Testis (tissue), 3 donors: ENCODE data around the gene TM9SF4. TPM values are rescaled to one million over a fixed set of nuclear protein-coding genes. Genes with fewer than 3 reads are reported as not detected.

Source experiments
- DNase-seq: peaks from one replicate; pipeline ENCODE4 v3.0.0-alpha.2; 2019
- H3K27ac ChIP-seq, 2 donors: fragments of 200-600 bp; sonication (generic); one replicate each; pipeline ENCODE4 v1.5.1; 2019
- H3K27me3 ChIP-seq: fragments of 200-600 bp; sonication (generic); one replicate; pipeline ENCODE4 v1.5.1; 2019
- H3K36me3 ChIP-seq: fragments of 200-600 bp; sonication (generic); one replicate; pipeline ENCODE4 v1.5.1; 2017; ENCODE audit warnings: low read depth; ENCODE audit errors: missing control alignments
- H3K4me1 ChIP-seq: fragments of 200-600 bp; sonication (generic); one replicate; pipeline ENCODE4 v1.5.1; 2019
- H3K4me3 ChIP-seq, 2 donors: fragments of 200-600 bp; sonication (generic); one replicate each; pipeline ENCODE4 v1.5.1; 2017 to 2019
- H3K9me3 ChIP-seq: fragments of 200-600 bp; sonication (generic); one replicate; pipeline ENCODE4 v1.5.1; 2017
- POLR2A ChIP-seq: fragments of 450-650 bp; IDR thresholded peaks from one replicate; pipeline ENCODE4 v1.6.1; 2017; ENCODE audit warnings: antibody characterized with exemption, mild to moderate bottlenecking, moderate library complexity
- WGBS, 2 donors: methylation state at CpG; one replicate each; pipeline ENCODE4 v1.1.5; 2018; 5-methylcytosine and 5-hydroxymethylcytosine counted together
- intact Hi-C: fragments of 100-400 bp; cut with DNase I; formaldehyde crosslinking; loops from one replicate; pipeline ENCODE4 v1.15.1; 2023; ENCODE audit warnings: low total_unique reads
- polyA plus RNA-seq: library from polyadenylated mRNA; stranded (reverse); fragments of 350-450 nt; fragmentation: Illumina TruSeq; extraction: RNeasy Lipid Tissue Mini Kit (QIAGEN cat#74804); gene quantifications from one replicate; pipeline ENCODE4 v1.2.3, GENCODE V29; 2014; ENCODE audit warnings: low read depth, low replicate concordance; ENCODE audit not compliant: insufficient read depth
- total RNA-seq, 2 donors: library from RNA; depleted of rRNA; stranded (reverse); fragments of >200 nt; gene quantifications; one replicate each; pipeline ENCODE4 v1.2.3, GENCODE V29; 2016
- TF ChIP-seq, protein P1 (sequence below), 3 experiments: fragments of 450-650 bp in 2 of 3; fragments of 200-600 bp in 1 of 3; sonication (generic) in 1 of 3; IDR thresholded peaks; one replicate each; pipeline ENCODE4 v1.5.1; 2016 to 2019; ENCODE audit warnings: antibody characterized with exemption in 3 of 3, mild to moderate bottlenecking in 2 of 3, moderate library complexity in 1 of 3

TM9SF4 gene
- total and polyA plus RNA-seq, 3 donors from 2014 or later: 53.2 to 55.8 (median 54.3) TPM

- H3K27me3 ChIP-seq: no peaks in the 10 kb centered on the region
- intact Hi-C loops: no loop called here
- peaks cover 14% of the 10 kb centered on the region for H3K4me1 ChIP-seq
- H3K36me3 ChIP-seq: no peaks in the 10 kb centered on the region
- no peak overlapping the region for H3K27ac ChIP-seq
- TF ChIP-seq, protein P1, sequence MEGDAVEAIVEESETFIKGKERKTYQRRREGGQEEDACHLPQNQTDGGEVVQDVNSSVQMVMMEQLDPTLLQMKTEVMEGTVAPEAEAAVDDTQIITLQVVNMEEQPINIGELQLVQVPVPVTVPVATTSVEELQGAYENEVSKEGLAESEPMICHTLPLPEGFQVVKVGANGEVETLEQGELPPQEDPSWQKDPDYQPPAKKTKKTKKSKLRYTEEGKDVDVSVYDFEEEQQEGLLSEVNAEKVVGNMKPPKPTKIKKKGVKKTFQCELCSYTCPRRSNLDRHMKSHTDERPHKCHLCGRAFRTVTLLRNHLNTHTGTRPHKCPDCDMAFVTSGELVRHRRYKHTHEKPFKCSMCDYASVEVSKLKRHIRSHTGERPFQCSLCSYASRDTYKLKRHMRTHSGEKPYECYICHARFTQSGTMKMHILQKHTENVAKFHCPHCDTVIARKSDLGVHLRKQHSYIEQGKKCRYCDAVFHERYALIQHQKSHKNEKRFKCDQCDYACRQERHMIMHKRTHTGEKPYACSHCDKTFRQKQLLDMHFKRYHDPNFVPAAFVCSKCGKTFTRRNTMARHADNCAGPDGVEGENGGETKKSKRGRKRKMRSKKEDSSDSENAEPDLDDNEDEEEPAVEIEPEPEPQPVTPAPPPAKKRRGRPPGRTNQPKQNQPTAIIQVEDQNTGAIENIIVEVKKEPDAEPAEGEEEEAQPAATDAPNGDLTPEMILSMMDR (IDR thresholded peaks at IDR 0.05): no peak
- TF ChIP-seq POLR2A: no peak
- H3K4me3 ChIP-seq: no peak overlapping the region
- no peaks in the 10 kb centered on the region for H3K9me3 ChIP-seq
- 78 to 80% methylated on average over 10 of the region's 10 CpGs for WGBS, 2 donors
- no peak for DNase-seq
Observed at GRCh38 chr20:32184961-32185603, 75.6 kb downstream of the TM9SF4 start.

DNA sequence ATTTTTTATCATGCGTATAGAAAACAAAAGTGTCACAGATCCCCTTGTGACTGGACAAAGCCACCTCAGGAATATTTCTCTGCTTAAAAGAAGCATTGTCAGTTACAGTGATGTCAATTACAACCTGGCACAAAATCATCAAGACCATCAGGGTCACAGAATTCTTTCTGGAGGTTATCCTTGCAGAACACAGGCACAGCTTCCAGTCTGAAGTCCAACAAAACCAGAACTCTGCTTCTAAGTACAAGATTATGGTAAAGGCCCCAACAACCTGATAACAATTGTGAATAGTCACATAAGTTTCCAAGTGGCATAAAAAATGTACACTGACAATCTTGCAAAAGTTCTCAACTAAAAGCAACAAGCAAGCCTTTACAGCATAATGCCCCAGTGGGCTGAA lies 77.0 kb downstream of the TM9SF4 start:
- DNase-seq: no peak
- intact Hi-C loops: no loop called here
- Histone ChIP-seq H3K27ac (no peak overlapping the region), H3K9me3 (no peaks in the 10 kb centered on the region), H3K27me3 (no peaks in the 10 kb centered on the region), H3K4me3 (no peak overlapping the region), H3K4me1 (peaks cover 14% of the 10 kb centered on the region), H3K36me3 (no peaks in the 10 kb centered on the region)
- TF ChIP-seq, protein P1 (IDR thresholded peaks at IDR 0.05): no peak
- TF ChIP-seq POLR2A: no peak
- 76 to 79% methylated on average over 1 of the region's 1 CpG for WGBS, 2 donors

- no peak for DNase-seq
- intact Hi-C loops: no loop called here
- TF ChIP-seq, protein P1 (IDR thresholded peaks at IDR 0.05): no peak
- TF ChIP-seq POLR2A: no peak
- no peaks in the 10 kb centered on the region for H3K9me3 ChIP-seq
- peak overlapping the region in 1 of 2 donors; percentile 70 for H3K4me3 ChIP-seq
- no peaks in the 10 kb centered on the region for H3K27me3 ChIP-seq
- no peaks in the 10 kb centered on the region for H3K36me3 ChIP-seq
- H3K4me1 ChIP-seq: peaks cover 28% of the 10 kb centered on the region
- WGBS, 2 donors: 84 to 85% methylated on average over 12 to 17 of the region's 17 CpGs
- no peak overlapping the region for H3K27ac ChIP-seq
Observed at GRCh38 chr20:32188376-32189122, 79.0 kb downstream of the TM9SF4 start.

GRCh38 chr20:32189123-32189410 lies 79.6 kb downstream of the TM9SF4 start:
- H3K4me1 ChIP-seq: peaks cover 28% of the 10 kb centered on the region
- TF ChIP-seq, protein P1 (IDR thresholded peaks at IDR 0.05): no peak
- no peak for TF ChIP-seq POLR2A
- peak overlapping the region in 1 of 2 donors; percentile 70 for H3K4me3 ChIP-seq
- H3K27ac ChIP-seq: no peak overlapping the region
- no peak for DNase-seq
- H3K27me3 ChIP-seq: no peaks in the 10 kb centered on the region
- 60 to 83% methylated on average over 6 to 9 of the region's 9 CpGs for WGBS, 2 donors
- H3K36me3 ChIP-seq: no peaks in the 10 kb centered on the region
- H3K9me3 ChIP-seq: no peaks in the 10 kb centered on the region
- intact Hi-C loops: no loop called here
